Caco-2 (cell line): ENCODE measurements around the gene GNGT2. TPM values are rescaled to one million over a fixed set of nuclear protein-coding genes. Genes with fewer than 3 reads are reported as not detected.

ENCODE experiments used
- BruUV-seq: library from RNA; stranded (reverse); fragments of 400-500 nt; replicated peaks from 2 replicates; lab custom pipeline; 2021; lab: Mats Ljungman, UMichigan
- CTCF ChIA-PET: fragments of 300-600 bp; sonication (Branson Sonifier 250); formaldehyde crosslinking; loops from one replicate; lab custom pipeline; 2022; ENCODE audit warnings: antibody characterized with exemption; lab: Charles Lee
- POLR2A ChIA-PET: fragments of 300-600 bp; sonication (Branson Sonifier 250); formaldehyde crosslinking; loops from one replicate; lab custom pipeline; 2022; ENCODE audit warnings: antibody characterized with exemption; lab: Charles Lee
- DNase-seq, 2 experiments: peaks; one replicate each; pipeline versions ENCODE4 v3.0.0 to v3.0.0-alpha.2; 2020 to 2022
- H3K27me3 ChIP-seq: replicated peaks from 2 replicates; pipeline ENCODE4 v1.6.0; 2011; ENCODE audit warnings: low read length; ENCODE audit not compliant: control insufficient read depth, insufficient read depth
- H3K36me3 ChIP-seq: 2 replicates; pipeline ENCODE4 v1.5.1; 2011; ENCODE audit warnings: low read length; ENCODE audit not compliant: control insufficient read depth, insufficient read depth
- H3K4me1 ChIP-seq: fragments of 250-450 bp; sonication (Bioruptor Pico); 2 replicates; pipeline ENCODE4 v1.5.1; 2020; ENCODE audit warnings: mild to moderate bottlenecking
- H3K4me3 ChIP-seq: 2 replicates; pipeline ENCODE4 v1.5.1; 2011; ENCODE audit warnings: low read depth, mild to moderate bottlenecking, control low read depth, low read length
- H3K9me3 ChIP-seq: fragments of 250-450 bp; sonication (Bioruptor Pico); 2 replicates; pipeline ENCODE4 v1.5.1; 2020; ENCODE audit warnings: mild to moderate bottlenecking, moderate library complexity
- H3K27ac Mint-ChIP-seq: one replicate; pipeline ENCODE4 v1.8.0; 2022; ENCODE audit warnings: mixed read lengths; ENCODE audit not compliant: unreplicated experiment
- H3K27me3 Mint-ChIP-seq: one replicate; pipeline ENCODE4 v1.8.0; 2022; ENCODE audit warnings: mixed read lengths; ENCODE audit not compliant: insufficient read depth, unreplicated experiment
- H3K36me3 Mint-ChIP-seq: one replicate; pipeline ENCODE4 v1.8.0; 2022; ENCODE audit warnings: mild to moderate bottlenecking, mixed read lengths; ENCODE audit not compliant: insufficient read depth, unreplicated experiment
- H3K4me1 Mint-ChIP-seq: one replicate; pipeline ENCODE4 v1.8.0; 2022; ENCODE audit warnings: low read depth, mixed read lengths; ENCODE audit not compliant: unreplicated experiment
- H3K4me3 Mint-ChIP-seq: one replicate; pipeline ENCODE4 v1.8.0; 2022; ENCODE audit warnings: mild to moderate bottlenecking, moderate library complexity, mixed read lengths; ENCODE audit not compliant: unreplicated experiment
- H3K9me3 Mint-ChIP-seq: one replicate; pipeline ENCODE4 v1.8.0; 2022; ENCODE audit warnings: mixed read lengths; ENCODE audit not compliant: unreplicated experiment
- CTCF ChIP-seq, 2 experiments: fragments of 200-600 bp in 1 of 2; IDR thresholded peaks; 1 replicate in 1 of 2; 2 replicates in 1 of 2; pipeline versions ENCODE4 v1.5.1 to v1.8.0; 2011 to 2022; ENCODE audit warnings: antibody characterized with exemption in 1 of 2, control low read depth in 1 of 2, inconsistent platforms in 1 of 2, low read depth in 1 of 2, low read length in 1 of 2, mild to moderate bottlenecking in 1 of 2, moderate library complexity in 1 of 2; ENCODE audit not compliant: insufficient read depth in 1 of 2, severe bottlenecking in 1 of 2, unreplicated experiment in 1 of 2
- intact Hi-C: fragments of 100-400 bp; cut with micrococcal nuclease; formaldehyde crosslinking; loops from one replicate; pipeline ENCODE4 v1.10.0; 2022; ENCODE audit not compliant: unreplicated experiment
- total RNA-seq: library from RNA; stranded (reverse); gene quantifications from 2 replicates; pipeline ENCODE4 v1.2.3, GENCODE V29; 2022

GNGT2 gene
- total RNA-seq, 1 experiment from 2014 or later: not detected

- Mint-ChIP-seq H3K27ac (no peak overlapping the region), H3K4me3 (no peak overlapping the region), H3K36me3 (no peaks in the 10 kb centered on the region), H3K4me1 (no peaks in the 10 kb centered on the region), H3K27me3 (no peaks in the 10 kb centered on the region), H3K9me3 (no peaks in the 10 kb centered on the region)
- no peak for DNase-seq
- ChIA-PET CTCF (no interaction called here), POLR2A (no interaction called here)
- H3K4me1 ChIP-seq: no peaks in the 10 kb centered on the region
- H3K9me3 ChIP-seq: no peaks in the 10 kb centered on the region
- no peaks in the 10 kb centered on the region for H3K27me3 ChIP-seq
- intact Hi-C loops: no loop called here
- H3K4me3 ChIP-seq: no peak overlapping the region
- BruUV-seq: no TSS peak
- TF ChIP-seq CTCF (IDR thresholded peaks at IDR 0.05; ENCODE audit: insufficient read depth in 1 of 2, low read depth in 1 of 2, low read length in 1 of 2, severe bottlenecking in 1 of 2, unreplicated experiment in 1 of 2): no peak
- H3K36me3 ChIP-seq: no peaks in the 10 kb centered on the region
Measured at GRCh38 chr17:49244839-49245238, 34.5 kb upstream of the GNGT2 start.

GRCh38 chr17:49242813-49243212, 32.4 kb upstream of the GNGT2 start:
- DNase-seq: no peak
- Histone ChIP-seq H3K9me3 (no peaks in the 10 kb centered on the region), H3K36me3 (no peaks in the 10 kb centered on the region), H3K4me1 (no peaks in the 10 kb centered on the region), H3K4me3 (no peak overlapping the region), H3K27me3 (no peaks in the 10 kb centered on the region)
- H3K4me1 Mint-ChIP-seq: no peaks in the 10 kb centered on the region
- no peak overlapping the region for H3K27ac Mint-ChIP-seq
- H3K9me3 Mint-ChIP-seq: no peaks in the 10 kb centered on the region
- peaks cover 3% of the 10 kb centered on the region for H3K27me3 Mint-ChIP-seq
- no peaks in the 10 kb centered on the region for H3K36me3 Mint-ChIP-seq
- ChIA-PET POLR2A (no interaction called here), CTCF (no interaction called here)
- H3K4me3 Mint-ChIP-seq: no peak overlapping the region
- BruUV-seq: no TSS peak
- no peak for TF ChIP-seq CTCF (IDR thresholded peaks at IDR 0.05; ENCODE audit: insufficient read depth in 1 of 2, low read depth in 1 of 2, low read length in 1 of 2, severe bottlenecking in 1 of 2, unreplicated experiment in 1 of 2)
- intact Hi-C loops: no loop called here

GRCh38 chr17:49241692-49242397, 31.5 kb upstream of the GNGT2 start:
- H3K36me3 Mint-ChIP-seq: no peaks in the 10 kb centered on the region
- TF ChIP-seq CTCF (IDR thresholded peaks at IDR 0.05; ENCODE audit: insufficient read depth in 1 of 2, low read depth in 1 of 2, low read length in 1 of 2, severe bottlenecking in 1 of 2, unreplicated experiment in 1 of 2): no peak
- no peak overlapping the region for H3K4me3 Mint-ChIP-seq
- ChIA-PET CTCF (no interaction called here), POLR2A (no interaction called here)
- no peaks in the 10 kb centered on the region for H3K27me3 ChIP-seq
- no peak for DNase-seq
- no peaks in the 10 kb centered on the region for H3K9me3 Mint-ChIP-seq
- H3K27ac Mint-ChIP-seq: no peak overlapping the region
- H3K4me1 Mint-ChIP-seq: no peaks in the 10 kb centered on the region
- H3K4me1 ChIP-seq: peaks cover 2% of the 10 kb centered on the region
- no peaks in the 10 kb centered on the region for H3K36me3 ChIP-seq
- intact Hi-C loops: no loop called here
- H3K4me3 ChIP-seq: no peak overlapping the region
- no TSS peak for BruUV-seq
- H3K27me3 Mint-ChIP-seq: peaks cover 3% of the 10 kb centered on the region
- H3K9me3 ChIP-seq: no peaks in the 10 kb centered on the region
